DND-41 (cell line): ENCODE results near the gene ARSB.

Experiments used
- EZH2 ChIP-seq: IDR thresholded peaks from 3 replicates; pipeline ENCODE4 v1.6.1; 2012; ENCODE audit warnings: borderline replicate concordance, low read depth, mild to moderate bottlenecking, moderate library complexity, low read length, inconsistent platforms; ENCODE audit not compliant: severe bottlenecking
- TF ChIP-seq, protein P1 (sequence below): IDR thresholded peaks from 2 replicates; pipeline ENCODE4 v1.5.1; 2012; ENCODE audit warnings: borderline replicate concordance, low read length, moderate library complexity, mild to moderate bottlenecking; ENCODE audit not compliant: poor library complexity, severe bottlenecking; ENCODE audit errors: extremely low read depth

DNA sequence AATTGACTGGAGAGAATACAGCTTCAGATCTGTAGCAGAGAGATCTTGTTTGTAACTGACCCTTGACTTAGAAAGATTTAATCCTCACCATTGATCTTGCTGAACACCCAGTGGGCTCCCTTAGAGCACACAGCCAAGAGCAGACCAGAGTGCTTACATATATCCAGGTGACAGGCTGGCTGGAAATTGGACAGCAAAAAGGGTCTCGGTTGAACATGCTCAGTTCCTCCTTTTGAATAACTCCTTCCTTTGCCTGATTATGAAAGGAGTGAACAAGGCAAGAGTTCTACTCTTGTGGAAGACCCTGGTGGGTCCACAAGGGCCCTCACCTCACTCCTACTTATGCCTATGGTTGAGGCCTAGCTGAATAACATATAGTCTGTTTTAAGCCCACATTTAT is 202.4 kb downstream of the ARSB start:
- TF ChIP-seq, protein P1, sequence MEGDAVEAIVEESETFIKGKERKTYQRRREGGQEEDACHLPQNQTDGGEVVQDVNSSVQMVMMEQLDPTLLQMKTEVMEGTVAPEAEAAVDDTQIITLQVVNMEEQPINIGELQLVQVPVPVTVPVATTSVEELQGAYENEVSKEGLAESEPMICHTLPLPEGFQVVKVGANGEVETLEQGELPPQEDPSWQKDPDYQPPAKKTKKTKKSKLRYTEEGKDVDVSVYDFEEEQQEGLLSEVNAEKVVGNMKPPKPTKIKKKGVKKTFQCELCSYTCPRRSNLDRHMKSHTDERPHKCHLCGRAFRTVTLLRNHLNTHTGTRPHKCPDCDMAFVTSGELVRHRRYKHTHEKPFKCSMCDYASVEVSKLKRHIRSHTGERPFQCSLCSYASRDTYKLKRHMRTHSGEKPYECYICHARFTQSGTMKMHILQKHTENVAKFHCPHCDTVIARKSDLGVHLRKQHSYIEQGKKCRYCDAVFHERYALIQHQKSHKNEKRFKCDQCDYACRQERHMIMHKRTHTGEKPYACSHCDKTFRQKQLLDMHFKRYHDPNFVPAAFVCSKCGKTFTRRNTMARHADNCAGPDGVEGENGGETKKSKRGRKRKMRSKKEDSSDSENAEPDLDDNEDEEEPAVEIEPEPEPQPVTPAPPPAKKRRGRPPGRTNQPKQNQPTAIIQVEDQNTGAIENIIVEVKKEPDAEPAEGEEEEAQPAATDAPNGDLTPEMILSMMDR = no peak
- TF ChIP-seq EZH2 = no peak
